IPS-20b (cell line): Measurements from ENCODE around the gene FBXW8.
"Not testable (repeated sequence)": the region's sequence is repeated elsewhere in the genome, so short reads cannot be mapped to it uniquely, and the experiment has no call there.

ENCODE experiments used
- H3K27ac ChIP-seq: one replicate; pipeline ENCODE4 v1.5.1; 2013; ENCODE audit warnings: low read length
- H3K27me3 ChIP-seq: 2 replicates; pipeline ENCODE4 v1.6.1; 2013; ENCODE audit warnings: mild to moderate bottlenecking, low read length, inconsistent platforms; ENCODE audit not compliant: insufficient read depth
- H3K36me3 ChIP-seq: 2 replicates; pipeline ENCODE4 v1.6.1; 2013; ENCODE audit warnings: low read depth, mild to moderate bottlenecking, inconsistent platforms, low read length, moderate library complexity; ENCODE audit not compliant: insufficient read depth
- H3K4me1 ChIP-seq: 2 replicates; pipeline ENCODE4 v1.6.1; 2013; ENCODE audit warnings: mild to moderate bottlenecking, control low read depth, inconsistent platforms, low read length, moderate library complexity; ENCODE audit not compliant: insufficient read depth
- H3K4me3 ChIP-seq: 2 replicates; pipeline ENCODE4 v1.5.1; 2013; ENCODE audit warnings: mild to moderate bottlenecking, low read length, inconsistent platforms
- H3K9ac ChIP-seq: 2 replicates; pipeline ENCODE4 v1.6.1; 2013; ENCODE audit warnings: low read depth, mild to moderate bottlenecking, inconsistent platforms, low read length, moderate library complexity
- H3K9me3 ChIP-seq: 2 replicates; pipeline ENCODE4 v1.6.1; 2013; ENCODE audit warnings: mild to moderate bottlenecking, low read depth, low read length, inconsistent platforms; ENCODE audit not compliant: insufficient read depth

FBXW8 gene

GRCh38 chr12:117048585-117048904 is 137.8 kb downstream of the FBXW8 start:
- Histone ChIP-seq H3K36me3 (no peaks in the 10 kb centered on the region), H3K4me1 (peaks cover 20% of the 10 kb centered on the region; the same call in 1 of the 2 replicates), H3K27me3 (no peaks in the 10 kb centered on the region), H3K9me3 (no peaks in the 10 kb centered on the region), H3K9ac (no peak overlapping the region), H3K4me3 (no peak overlapping the region), H3K27ac (no peak overlapping the region)

GRCh38 chr12:117049295-117049694 is 138.5 kb downstream of the FBXW8 start:
- H3K36me3 ChIP-seq: no peaks in the 10 kb centered on the region
- no peaks in the 10 kb centered on the region for H3K27me3 ChIP-seq
- H3K27ac ChIP-seq: no peak overlapping the region
- H3K9me3 ChIP-seq: no peaks in the 10 kb centered on the region
- H3K4me1 ChIP-seq: peaks cover 22% of the 10 kb centered on the region; the same call in 1 of the 2 replicates
- H3K4me3 ChIP-seq: no peak overlapping the region
- no peak overlapping the region for H3K9ac ChIP-seq

- no peak overlapping the region for H3K9ac ChIP-seq
- peaks cover 22% of the 10 kb centered on the region; the same call in 1 of the 2 replicates for H3K4me1 ChIP-seq
Measured at GRCh38 chr12:117050060-117050459, 139.3 kb downstream of the FBXW8 start.

GRCh38 chr12:117051380-117051779 is 140.6 kb downstream of the FBXW8 start:
- Histone ChIP-seq H3K9me3 (no peaks in the 10 kb centered on the region), H3K9ac (no peak overlapping the region; the same call in 1 of the 2 replicates), H3K36me3 (no peaks in the 10 kb centered on the region), H3K4me3 (no peak overlapping the region), H3K4me1 (peaks cover 17% of the 10 kb centered on the region; the same call in 1 of the 2 replicates), H3K27me3 (no peaks in the 10 kb centered on the region), H3K27ac (no peak overlapping the region)

More at GRCh38 chr12:117050060-117050459, 139.3 kb downstream of the FBXW8 start:
- no peaks in the 10 kb centered on the region for H3K9me3 ChIP-seq
- H3K27ac ChIP-seq: no peak overlapping the region
- H3K4me3 ChIP-seq: no peak overlapping the region
- H3K36me3 ChIP-seq: no peaks in the 10 kb centered on the region
- no peaks in the 10 kb centered on the region for H3K27me3 ChIP-seq

GRCh38 chr12:117052386-117053049 is 141.8 kb downstream of the FBXW8 start:
- H3K27ac ChIP-seq: peak overlapping the region; percentile 10
- no peak overlapping the region for H3K4me3 ChIP-seq
- peak overlapping the region; percentile 42; the same call in 1 of the 2 replicates for H3K9ac ChIP-seq
- H3K36me3 ChIP-seq: no peaks in the 10 kb centered on the region
- H3K27me3 ChIP-seq: no peaks in the 10 kb centered on the region
- H3K9me3 ChIP-seq: no peaks in the 10 kb centered on the region
- peaks cover 17% of the 10 kb centered on the region; the same call in 1 of the 2 replicates for H3K4me1 ChIP-seq

- Histone ChIP-seq H3K4me1 (peaks cover 17% of the 10 kb centered on the region; the same call in 1 of the 2 replicates), H3K27ac (peak overlapping the region; percentile 10), H3K9me3 (no peaks in the 10 kb centered on the region), H3K4me3 (no peak overlapping the region), H3K36me3 (no peaks in the 10 kb centered on the region), H3K9ac (peak overlapping the region; percentile 42; the same call in 1 of the 2 replicates), H3K27me3 (no peaks in the 10 kb centered on the region)
Measured at GRCh38 chr12:117053050-117053400, 142.3 kb downstream of the FBXW8 start.

- H3K27me3 ChIP-seq: no peaks in the 10 kb centered on the region
- H3K9me3 ChIP-seq: no peaks in the 10 kb centered on the region
- H3K27ac ChIP-seq: peak overlapping the region; percentile 10
- peak overlapping the region; percentile 42; the same call in 1 of the 2 replicates for H3K9ac ChIP-seq
- H3K4me1 ChIP-seq: peaks cover 17% of the 10 kb centered on the region; the same call in 1 of the 2 replicates
- H3K36me3 ChIP-seq: no peaks in the 10 kb centered on the region
- no peak overlapping the region for H3K4me3 ChIP-seq
Measured at GRCh38 chr12:117053597-117054201, 142.9 kb downstream of the FBXW8 start.

- Histone ChIP-seq H3K4me3 (no peak overlapping the region), H3K27me3 (no peaks in the 10 kb centered on the region), H3K4me1 (peaks cover 17% of the 10 kb centered on the region; the same call in 1 of the 2 replicates), H3K36me3 (no peaks in the 10 kb centered on the region), H3K9me3 (no peaks in the 10 kb centered on the region), H3K9ac (no peak overlapping the region), H3K27ac (no peak overlapping the region)
Measured at GRCh38 chr12:117054279-117054678, 143.5 kb downstream of the FBXW8 start.

GRCh38 chr12:117057626-117058025 is 146.9 kb downstream of the FBXW8 start:
- H3K4me3 ChIP-seq, H3K27me3 ChIP-seq, H3K36me3 ChIP-seq, H3K27ac ChIP-seq, H3K9ac ChIP-seq, H3K9me3 ChIP-seq: not testable (repeated sequence)
- H3K4me1 ChIP-seq: peaks cover 17% of the 10 kb centered on the region; the same call in 1 of the 2 replicates

- Histone ChIP-seq H3K27ac (no peak overlapping the region), H3K9me3 (no peaks in the 10 kb centered on the region), H3K36me3 (no peaks in the 10 kb centered on the region), H3K27me3 (no peaks in the 10 kb centered on the region), H3K4me3 (no peak overlapping the region), H3K4me1 (peaks cover 18% of the 10 kb centered on the region), H3K9ac (no peak overlapping the region)
Measured at GRCh38 chr12:117058442-117059072, 147.8 kb downstream of the FBXW8 start.

GRCh38 chr12:117059156-117059555 is 148.4 kb downstream of the FBXW8 start:
- H3K4me1 ChIP-seq: peaks cover 18% of the 10 kb centered on the region
- H3K36me3 ChIP-seq: no peaks in the 10 kb centered on the region
- no peak overlapping the region for H3K27ac ChIP-seq

More at GRCh38 chr12:117059156-117059555, 148.4 kb downstream of the FBXW8 start:
- Histone ChIP-seq H3K27me3 (no peaks in the 10 kb centered on the region), H3K9me3 (no peaks in the 10 kb centered on the region), H3K4me3 (no peak overlapping the region), H3K9ac (no peak overlapping the region)
